GM12872 (cell line): ENCODE measurements around the gene FAM174A.
A peak's percentile ranks its signal among the peaks of the same experiment; 100 is the strongest.

ENCODE experiments used
- TF ChIP-seq, protein P1 (sequence below): IDR thresholded peaks from 3 replicates; pipeline ENCODE4 v1.5.1; 2011; ENCODE audit warnings: low read depth, mild to moderate bottlenecking, low read length, moderate library complexity; ENCODE audit not compliant: insufficient read depth

The FAM174A gene

DNA sequence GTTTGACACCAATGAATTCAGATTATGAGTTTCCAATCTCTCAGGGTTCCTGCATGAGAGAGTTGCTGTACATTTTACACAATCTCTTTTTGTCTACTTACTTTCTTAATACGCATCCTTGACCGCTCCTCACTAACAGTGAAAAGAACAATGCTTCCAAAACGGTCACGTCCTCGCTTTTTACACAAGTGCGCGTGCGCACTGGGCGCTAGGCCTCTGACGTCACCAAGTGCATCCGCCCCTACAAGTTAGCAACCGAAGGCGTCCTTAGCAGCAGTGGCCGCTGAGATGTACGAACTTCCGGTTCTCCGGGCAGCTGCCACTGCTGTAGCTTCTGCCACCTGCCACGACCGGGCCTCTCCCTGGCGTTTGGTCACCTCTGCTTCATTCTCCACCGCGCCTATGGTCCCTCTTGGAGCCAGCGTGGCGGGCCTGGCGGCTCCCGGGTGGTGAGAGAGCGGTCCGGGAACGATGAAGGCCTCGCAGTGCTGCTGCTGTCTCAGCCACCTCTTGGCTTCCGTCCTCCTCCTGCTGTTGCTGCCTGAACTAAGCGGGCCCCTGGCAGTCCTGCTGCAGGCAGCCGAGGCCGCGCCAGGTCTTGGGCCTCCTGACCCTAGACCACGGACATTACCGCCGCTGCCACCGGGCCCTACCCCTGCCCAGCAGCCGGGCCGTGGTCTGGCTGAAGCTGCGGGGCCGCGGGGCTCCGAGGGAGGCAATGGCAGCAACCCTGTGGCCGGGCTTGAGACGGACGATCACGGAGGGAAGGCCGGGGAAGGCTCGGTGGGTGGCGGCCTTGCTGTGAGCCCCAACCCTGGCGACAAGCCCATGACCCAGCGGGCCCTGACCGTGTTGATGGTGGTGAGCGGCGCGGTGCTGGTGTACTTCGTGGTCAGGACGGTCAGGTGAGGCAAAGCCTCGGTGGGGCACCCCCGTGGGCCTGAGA lies at the start of gene FAM174A:
Gene FAM174A (plus strand): TSS at position 315 of the 946 bp plus-strand sequence. CDS start 157 bp downstream, at position 472.
- TF ChIP-seq, protein P1, sequence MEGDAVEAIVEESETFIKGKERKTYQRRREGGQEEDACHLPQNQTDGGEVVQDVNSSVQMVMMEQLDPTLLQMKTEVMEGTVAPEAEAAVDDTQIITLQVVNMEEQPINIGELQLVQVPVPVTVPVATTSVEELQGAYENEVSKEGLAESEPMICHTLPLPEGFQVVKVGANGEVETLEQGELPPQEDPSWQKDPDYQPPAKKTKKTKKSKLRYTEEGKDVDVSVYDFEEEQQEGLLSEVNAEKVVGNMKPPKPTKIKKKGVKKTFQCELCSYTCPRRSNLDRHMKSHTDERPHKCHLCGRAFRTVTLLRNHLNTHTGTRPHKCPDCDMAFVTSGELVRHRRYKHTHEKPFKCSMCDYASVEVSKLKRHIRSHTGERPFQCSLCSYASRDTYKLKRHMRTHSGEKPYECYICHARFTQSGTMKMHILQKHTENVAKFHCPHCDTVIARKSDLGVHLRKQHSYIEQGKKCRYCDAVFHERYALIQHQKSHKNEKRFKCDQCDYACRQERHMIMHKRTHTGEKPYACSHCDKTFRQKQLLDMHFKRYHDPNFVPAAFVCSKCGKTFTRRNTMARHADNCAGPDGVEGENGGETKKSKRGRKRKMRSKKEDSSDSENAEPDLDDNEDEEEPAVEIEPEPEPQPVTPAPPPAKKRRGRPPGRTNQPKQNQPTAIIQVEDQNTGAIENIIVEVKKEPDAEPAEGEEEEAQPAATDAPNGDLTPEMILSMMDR = no peak

DNA sequence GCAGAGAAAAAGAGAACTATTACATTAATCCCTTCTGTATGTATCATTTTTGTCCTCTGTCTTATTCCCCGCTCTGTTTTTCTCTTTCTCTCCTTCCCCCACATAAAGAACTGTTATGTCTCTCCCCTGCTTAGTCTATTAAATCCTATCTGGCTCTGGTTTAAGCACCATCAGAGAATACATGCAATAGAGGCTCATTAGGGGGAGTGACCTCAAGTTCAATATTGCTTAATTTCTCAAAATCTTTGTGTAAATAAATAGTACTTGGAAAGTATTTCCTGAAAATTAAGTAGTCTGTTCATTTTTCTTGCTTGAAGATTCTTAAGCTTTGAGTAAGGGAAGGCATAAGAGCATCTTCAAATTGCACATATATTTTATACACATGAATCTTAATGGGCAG lies 41.2 kb upstream of the FAM174A start:
- TF ChIP-seq, protein P1 = no peak

DNA sequence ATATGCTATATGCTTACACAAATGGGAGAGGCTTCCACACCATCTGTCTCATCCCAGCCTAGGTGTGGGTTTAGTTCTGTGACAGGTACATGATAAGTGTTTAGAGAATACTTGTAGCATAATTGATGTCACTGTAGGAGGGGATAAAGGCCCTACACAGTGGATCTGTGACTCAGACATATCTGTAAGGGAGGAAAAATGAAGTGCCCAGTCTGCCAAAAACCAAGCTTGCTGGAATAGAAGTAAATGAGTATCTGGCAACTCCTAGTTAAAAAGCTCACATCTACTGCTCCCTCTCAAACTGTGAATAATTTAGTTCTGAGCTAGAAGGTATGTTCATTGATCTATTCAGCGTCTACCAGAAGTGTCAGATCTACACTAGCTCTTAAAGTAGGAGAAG lies 38.9 kb upstream of the FAM174A start:
- TF ChIP-seq, protein P1 = no peak

DNA sequence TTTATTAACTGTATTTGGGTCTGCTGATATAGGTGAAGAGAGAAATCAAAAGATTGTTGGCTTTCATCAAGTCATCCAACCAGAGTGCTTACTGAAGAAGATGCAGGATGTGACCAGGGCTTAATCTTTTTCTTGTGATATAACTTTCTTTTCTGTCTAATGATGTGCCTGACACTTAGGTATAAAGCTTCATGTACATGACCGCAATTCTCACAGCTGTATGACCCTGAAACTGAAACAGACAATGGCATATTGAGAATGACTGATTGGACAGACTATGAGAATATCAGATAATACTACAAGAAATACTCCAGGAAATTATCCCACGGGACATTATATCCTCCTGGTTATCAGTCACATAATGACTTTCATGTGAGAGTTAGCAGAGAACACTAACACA lies 32.5 kb upstream of the FAM174A start:
- TF ChIP-seq, protein P1 = no peak

DNA sequence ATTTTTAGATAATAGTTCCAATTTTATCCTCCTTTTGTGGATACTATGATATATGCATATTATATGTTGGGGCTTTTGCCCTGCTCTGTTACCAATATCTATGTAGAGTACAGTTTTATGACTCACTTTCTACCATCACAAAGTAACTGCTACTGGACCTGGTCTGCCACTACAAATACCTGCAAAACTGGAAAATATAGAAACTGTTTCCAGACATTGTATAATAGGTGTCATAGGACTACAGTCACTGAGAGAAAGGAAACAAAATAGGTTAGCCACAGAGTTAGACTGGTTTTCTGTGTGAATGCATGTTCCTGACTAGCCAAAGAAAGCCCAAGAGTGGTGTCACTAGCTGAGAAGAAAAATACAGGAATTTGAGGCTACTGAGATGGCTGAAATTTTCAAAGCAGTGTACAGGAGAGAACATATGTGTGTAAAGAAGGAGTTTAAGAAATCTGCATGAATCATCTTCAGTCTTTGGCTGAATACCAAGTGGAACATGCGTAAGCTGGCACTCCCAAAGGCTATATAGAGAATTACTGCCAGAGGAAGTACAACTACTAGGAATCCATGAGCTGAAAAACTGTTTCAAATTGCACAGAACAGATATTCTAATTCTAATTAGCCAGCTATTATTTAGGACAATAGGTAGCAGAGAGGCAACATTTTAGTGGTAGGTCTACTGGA lies 29.0 kb upstream of the FAM174A start:
- TF ChIP-seq, protein P1 = no peak

DNA sequence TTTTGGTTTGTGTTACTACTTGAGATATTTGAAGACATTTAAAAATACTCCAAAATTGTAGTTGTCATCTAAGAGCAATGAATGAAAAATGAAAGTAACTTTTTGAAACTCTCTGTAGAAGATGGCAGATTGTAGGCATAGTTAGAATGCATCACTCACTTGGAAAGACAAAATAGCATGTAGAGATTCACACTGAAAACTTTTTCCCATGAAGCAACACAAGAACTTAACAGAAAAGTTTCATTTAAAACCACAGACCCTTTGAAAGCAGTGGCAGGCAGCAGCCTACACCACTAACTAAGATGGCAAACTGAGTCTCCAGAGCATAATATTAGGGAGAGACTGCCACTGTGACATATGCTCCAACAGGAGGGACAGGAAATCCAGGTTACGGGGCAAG lies 18.9 kb upstream of the FAM174A start:
- TF ChIP-seq, protein P1 = no peak

DNA sequence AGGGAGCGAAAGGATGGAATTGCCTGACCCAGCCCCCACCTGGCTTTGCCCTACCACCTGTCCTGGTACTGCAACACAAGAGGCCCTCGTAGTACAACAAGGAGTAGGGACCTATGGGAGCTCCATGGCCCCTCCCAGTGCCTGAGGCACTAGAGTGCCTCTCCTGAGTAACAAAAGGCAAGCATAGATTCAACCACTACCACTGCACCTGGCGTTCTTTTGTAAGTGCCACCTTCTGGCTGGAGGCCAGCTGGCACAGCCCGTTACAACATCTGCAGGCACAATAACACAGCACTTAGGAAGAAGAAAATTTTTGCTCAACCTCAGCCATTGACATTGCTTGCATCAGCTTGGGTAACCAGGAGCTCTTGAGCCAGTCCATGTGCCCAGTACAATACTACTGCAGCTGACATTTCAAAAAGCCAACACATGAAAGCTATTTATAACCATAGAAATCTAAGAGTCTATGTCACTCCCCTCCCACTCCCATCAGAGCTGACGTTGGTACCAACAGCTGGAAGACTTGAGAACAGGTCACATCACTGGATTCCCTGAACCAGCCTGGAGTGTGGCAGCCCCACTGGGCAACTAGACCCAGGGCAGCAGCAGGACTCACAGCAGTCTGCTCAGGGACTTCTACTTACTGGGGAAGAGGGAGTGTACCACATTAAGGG lies 17.7 kb upstream of the FAM174A start:
- TF ChIP-seq, protein P1 = 0 out of 3 replicates have a peak, but pooled peaks have one; percentile 11
